Cortex of kidney (tissue), 1 donor: ENCODE data around the gene C1QL3.

Experiments used
- DNase-seq: peaks from one replicate; lab custom pipeline; 2025; lab: John Stamatoyannopoulos, UW

C1QL3 gene

GRCh38 chr10:16521311-16522016 lies at the start of gene C1QL3:
Gene C1QL3 (minus strand): TSS chr10:16521879. CDS start chr10:16521065, 814 bp downstream.
- DNase-seq, result no peak

GRCh38 chr10:16570731-16571130 lies 49.1 kb upstream of the C1QL3 start:
- DNase-seq, result no peak

GRCh38 chr10:16566202-16566805 lies 44.6 kb upstream of the C1QL3 start:
- DNase-seq, result no peak

- DNase-seq, result no peak
Measured at GRCh38 chr10:16565604-16566003, 43.9 kb upstream of the C1QL3 start.

- no peak for DNase-seq
Measured at GRCh38 chr10:16562891-16563290, 41.2 kb upstream of the C1QL3 start.

GRCh38 chr10:16559236-16559773 lies 37.6 kb upstream of the C1QL3 start:
- DNase-seq, result no peak

GRCh38 chr10:16547973-16548372 lies 26.3 kb upstream of the C1QL3 start:
- DNase-seq, result no peak

- no peak for DNase-seq
Measured at GRCh38 chr10:16545116-16545736, 23.5 kb upstream of the C1QL3 start.

GRCh38 chr10:16544591-16544990 lies 22.9 kb upstream of the C1QL3 start:
- no peak for DNase-seq

- no peak for DNase-seq
Measured at GRCh38 chr10:16544099-16544498, 22.4 kb upstream of the C1QL3 start.

- DNase-seq, result no peak
Measured at GRCh38 chr10:16536155-16536554, 14.5 kb upstream of the C1QL3 start.

- no peak for DNase-seq
Measured at GRCh38 chr10:16529853-16530252, 8.2 kb upstream of the C1QL3 start.

- DNase-seq, result no peak
Measured at GRCh38 chr10:16527452-16527851, 5.8 kb upstream of the C1QL3 start.

- no peak for DNase-seq
Measured at GRCh38 chr10:16520900-16521299, 779 bp downstream of the C1QL3 start.

- no peak for DNase-seq
Measured at GRCh38 chr10:16519908-16520861, 1.5 kb downstream of the C1QL3 start.

- DNase-seq, result no peak
Measured at GRCh38 chr10:16519250-16519907, 2.3 kb downstream of the C1QL3 start.

GRCh38 chr10:16518822-16519221 lies 2.9 kb downstream of the C1QL3 start:
- no peak for DNase-seq

GRCh38 chr10:16510843-16511242 lies 10.8 kb downstream of the C1QL3 start:
- DNase-seq, result no peak

- no peak for DNase-seq
Measured at GRCh38 chr10:16509996-16510395, 11.7 kb downstream of the C1QL3 start.

GRCh38 chr10:16505161-16505560 lies 16.5 kb downstream of the C1QL3 start:
- no peak for DNase-seq

GRCh38 chr10:16497911-16498310 lies 23.8 kb downstream of the C1QL3 start:
- no peak for DNase-seq
